Prostate gland (tissue), 2 donors: ENCODE measurements around the gene DCANP1.
A peak's percentile ranks its signal among the peaks of the same experiment; 100 is the strongest.

ENCODE experiments used
- POLR2A ChIP-seq: fragments of 450-650 bp; IDR thresholded peaks from one replicate; pipeline ENCODE4 v1.6.1; 2016; ENCODE audit warnings: antibody characterized with exemption, mild to moderate bottlenecking
- TF ChIP-seq, protein P1 (sequence below), 4 experiments: fragments of 200-600 bp in 2 of 4; fragments of 450-650 bp in 2 of 4; sonication (generic) in 2 of 4; IDR thresholded peaks; 1 replicate in 3 of 4; 2 replicates in 1 of 4; pipeline ENCODE4 v1.5.1; 2016 to 2019; ENCODE audit warnings: antibody characterized with exemption in 4 of 4, mild to moderate bottlenecking in 2 of 4, moderate library complexity in 2 of 4

DNA sequence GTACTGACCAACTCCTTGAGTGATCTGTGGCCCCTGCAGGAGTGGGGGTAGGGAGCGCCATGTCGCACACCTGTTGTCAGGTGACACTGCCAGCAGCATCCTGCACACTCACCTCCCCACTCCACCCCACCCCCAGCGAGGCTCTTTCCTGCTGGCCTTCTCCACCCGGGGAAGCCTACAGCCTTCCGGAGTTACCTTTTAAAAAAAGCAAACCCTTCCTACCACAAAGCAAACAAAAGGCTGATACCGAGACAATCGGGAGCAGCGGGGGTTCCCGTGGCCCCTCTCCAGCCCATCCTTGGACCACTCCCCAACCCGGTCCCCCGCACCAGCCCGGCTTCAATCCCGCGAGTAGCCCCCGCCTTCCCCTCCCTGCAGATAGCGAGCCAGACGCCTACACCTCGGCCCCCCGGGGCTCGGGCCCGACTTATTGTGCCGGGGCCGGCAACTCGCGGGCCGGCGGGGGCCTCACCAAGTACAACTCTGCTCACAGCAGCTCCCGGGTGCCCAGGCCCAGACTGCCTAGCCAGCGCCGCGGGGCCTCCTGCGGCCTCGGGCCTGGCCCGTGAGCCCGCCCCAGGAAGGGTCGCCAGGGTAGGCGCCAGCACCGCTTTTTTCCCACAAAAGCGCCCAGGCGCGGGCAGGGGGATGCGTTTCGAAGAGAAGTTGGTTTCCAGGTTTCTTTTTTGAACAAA is 48.8 kb downstream of the DCANP1 start:
- TF ChIP-seq, protein P1, sequence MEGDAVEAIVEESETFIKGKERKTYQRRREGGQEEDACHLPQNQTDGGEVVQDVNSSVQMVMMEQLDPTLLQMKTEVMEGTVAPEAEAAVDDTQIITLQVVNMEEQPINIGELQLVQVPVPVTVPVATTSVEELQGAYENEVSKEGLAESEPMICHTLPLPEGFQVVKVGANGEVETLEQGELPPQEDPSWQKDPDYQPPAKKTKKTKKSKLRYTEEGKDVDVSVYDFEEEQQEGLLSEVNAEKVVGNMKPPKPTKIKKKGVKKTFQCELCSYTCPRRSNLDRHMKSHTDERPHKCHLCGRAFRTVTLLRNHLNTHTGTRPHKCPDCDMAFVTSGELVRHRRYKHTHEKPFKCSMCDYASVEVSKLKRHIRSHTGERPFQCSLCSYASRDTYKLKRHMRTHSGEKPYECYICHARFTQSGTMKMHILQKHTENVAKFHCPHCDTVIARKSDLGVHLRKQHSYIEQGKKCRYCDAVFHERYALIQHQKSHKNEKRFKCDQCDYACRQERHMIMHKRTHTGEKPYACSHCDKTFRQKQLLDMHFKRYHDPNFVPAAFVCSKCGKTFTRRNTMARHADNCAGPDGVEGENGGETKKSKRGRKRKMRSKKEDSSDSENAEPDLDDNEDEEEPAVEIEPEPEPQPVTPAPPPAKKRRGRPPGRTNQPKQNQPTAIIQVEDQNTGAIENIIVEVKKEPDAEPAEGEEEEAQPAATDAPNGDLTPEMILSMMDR (IDR thresholded peaks at IDR 0.05), result no peak
- peak; percentile 21 for TF ChIP-seq POLR2A
